GM12865 (cell line): ENCODE results near the gene MT1F.

ENCODE experiments used
- DNase-seq: peaks from one replicate; pipeline ENCODE4 v3.0.0; 2010; ENCODE audit warnings: low read depth
- H3K4me3 ChIP-seq: 2 replicates; pipeline ENCODE4 v1.5.1; 2011; ENCODE audit warnings: mild to moderate bottlenecking, low read depth, low read length, control low read depth
- CTCF ChIP-seq: IDR thresholded peaks from 2 replicates; pipeline ENCODE4 v1.5.1; 2011; ENCODE audit warnings: low read length, control low read depth, low read depth, inconsistent platforms; ENCODE audit not compliant: insufficient read depth; ENCODE audit errors: missing control alignments

Gene MT1F

GRCh38 chr16:56657555-56658326, at the start of gene MT1F:
Gene MT1F (plus strand): TSS chr16:56657959. CDS start chr16:56658059, 100 bp downstream.
- no peak for TF ChIP-seq CTCF
- peak within 1 kb of the TSS; percentile 31 for H3K4me3 ChIP-seq
- DNase-seq, result peak; percentile 33

GRCh38 chr16:56608043-56608875, 49.5 kb upstream of the MT1F start, which contains the start of gene MT2A:
Gene MT2A (plus strand): TSS chr16:56608584. CDS start chr16:56608656, 72 bp downstream.
- H3K4me3 ChIP-seq, result peak within 1 kb of the TSS; percentile 69
- DNase-seq, result peak; percentile 95
- no peak for TF ChIP-seq CTCF

GRCh38 chr16:56608876-56609462, 48.8 kb upstream of the MT1F start:
- H3K4me3 ChIP-seq, result peak overlapping the region; percentile 69
- DNase-seq, result no peak
- TF ChIP-seq CTCF, result no peak

- peak overlapping the region; percentile 69 for H3K4me3 ChIP-seq
- DNase-seq, result peak; percentile 91
- no peak for TF ChIP-seq CTCF
These were observed 48.3 kb upstream of the MT1F start for GRCh38 chr16:56609463-56609921.

GRCh38 chr16:56610017-56610608, 47.6 kb upstream of the MT1F start:
- DNase-seq, result peak; percentile 62
- peak overlapping the region; percentile 69 for H3K4me3 ChIP-seq
- no peak for TF ChIP-seq CTCF

GRCh38 chr16:56610609-56611111, 47.1 kb upstream of the MT1F start:
- no peak for TF ChIP-seq CTCF
- no peak for DNase-seq
- no peak overlapping the region for H3K4me3 ChIP-seq
